Stomach smooth muscle (tissue), 2 donors: Measurements from ENCODE around the gene DPYSL5.

Source experiments
- H3K27ac ChIP-seq: one replicate; pipeline ENCODE4 v1.7.0; 2013; ENCODE audit warnings: mild to moderate bottlenecking, low read length, inconsistent platforms
- H3K27me3 ChIP-seq, 2 donors: one replicate each; pipeline ENCODE4 v1.7.0; 2013; ENCODE audit warnings: low read length in 2 of 2; ENCODE audit not compliant: insufficient read depth in 2 of 2, control insufficient read depth in 1 of 2
- H3K36me3 ChIP-seq, 2 donors: one replicate each; pipeline ENCODE4 v1.7.0; 2013; ENCODE audit warnings: low read length in 2 of 2; ENCODE audit not compliant: control insufficient read depth in 2 of 2, insufficient read depth in 2 of 2
- H3K4me1 ChIP-seq: one replicate; pipeline ENCODE4 v1.7.0; 2013; ENCODE audit warnings: low read length; ENCODE audit not compliant: control insufficient read depth, insufficient read depth
- H3K4me3 ChIP-seq, 2 donors: one replicate each; pipeline ENCODE4 v1.7.0; 2013; ENCODE audit warnings: low read length in 2 of 2
- H3K9ac ChIP-seq, 2 donors: one replicate each; pipeline ENCODE4 v1.7.0; 2013; ENCODE audit warnings: low read length in 2 of 2, mild to moderate bottlenecking in 1 of 2
- H3K9me3 ChIP-seq, 2 donors: one replicate each; pipeline ENCODE4 v1.7.0; 2013; ENCODE audit warnings: low read length in 2 of 2; ENCODE audit not compliant: control insufficient read depth in 2 of 2
- donor health status: healthy.
- donor health status: Pancreatic carcinoma.

Gene DPYSL5

DNA sequence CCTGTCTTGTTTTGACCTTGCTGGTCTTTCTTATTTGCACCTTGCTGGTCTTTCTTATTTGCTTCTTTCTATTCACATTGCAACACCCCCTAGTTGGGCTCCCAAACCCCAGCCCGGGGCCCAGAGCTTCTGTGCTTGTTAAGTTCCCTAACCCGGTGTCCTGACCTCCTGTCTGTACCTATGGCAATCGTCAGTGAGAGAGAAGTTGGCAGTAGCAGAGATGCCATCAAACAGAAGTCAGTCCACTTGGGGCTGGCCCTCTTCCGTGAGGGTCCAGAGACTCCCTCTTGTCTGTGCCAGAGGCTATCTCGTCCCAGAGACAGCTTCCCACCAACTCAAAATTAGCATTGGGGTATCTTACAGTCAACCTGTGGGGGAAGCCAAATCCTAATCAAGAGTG, 55.7 kb downstream of the DPYSL5 start:
- H3K4me3 ChIP-seq: no peak overlapping the region

GRCh38 chr2:26904839-26905238, 56.9 kb downstream of the DPYSL5 start:
- H3K27ac ChIP-seq: no peak overlapping the region
- H3K9me3 ChIP-seq: no peaks in the 10 kb centered on the region
- H3K27me3 ChIP-seq: no peaks in the 10 kb centered on the region
- H3K36me3 ChIP-seq: no peaks in the 10 kb centered on the region
- H3K4me1 ChIP-seq: no peaks in the 10 kb centered on the region
- no peak overlapping the region for H3K4me3 ChIP-seq
- H3K9ac ChIP-seq: no peak overlapping the region

More for the DNA sequence above, 55.7 kb downstream of the DPYSL5 start:
- no peaks in the 10 kb centered on the region for H3K36me3 ChIP-seq
- H3K9me3 ChIP-seq: no peaks in the 10 kb centered on the region
- no peaks in the 10 kb centered on the region for H3K27me3 ChIP-seq
- H3K4me1 ChIP-seq: no peaks in the 10 kb centered on the region
- H3K9ac ChIP-seq: no peak overlapping the region
- H3K27ac ChIP-seq: no peak overlapping the region

- Histone ChIP-seq H3K4me3 (no peak overlapping the region), H3K4me1 (no peaks in the 10 kb centered on the region), H3K9me3 (no peaks in the 10 kb centered on the region), H3K27ac (no peak overlapping the region), H3K27me3 (no peaks in the 10 kb centered on the region), H3K9ac (no peak overlapping the region), H3K36me3 (no peaks in the 10 kb centered on the region)
These were observed 57.6 kb downstream of the DPYSL5 start for GRCh38 chr2:26905341-26906198.

DNA sequence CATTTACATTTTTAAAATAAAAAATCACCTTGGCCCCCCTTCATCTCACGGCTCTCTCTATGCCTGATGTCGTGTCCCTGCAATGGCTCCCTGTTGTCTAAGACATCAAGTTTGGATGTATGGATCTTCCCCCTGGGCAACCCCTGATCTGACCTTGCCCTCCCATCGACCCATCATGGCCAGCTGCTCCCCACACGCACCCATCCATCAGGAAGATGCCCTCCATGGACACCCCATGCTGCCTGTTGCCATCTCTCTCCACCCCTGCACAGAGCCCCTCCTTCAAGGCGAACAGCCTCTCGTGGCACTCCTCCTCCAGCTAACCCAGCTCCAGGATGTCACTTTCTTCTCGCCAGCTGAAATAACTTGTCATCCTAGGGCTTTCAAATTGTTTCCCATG, 59.5 kb downstream of the DPYSL5 start:
- Histone ChIP-seq H3K27me3 (peaks cover 10 to 11% of the 10 kb centered on the region in 2 donors), H3K36me3 (no peaks in the 10 kb centered on the region), H3K27ac (no peak overlapping the region), H3K4me1 (no peaks in the 10 kb centered on the region), H3K9me3 (no peaks in the 10 kb centered on the region), H3K4me3 (no peak overlapping the region), H3K9ac (no peak overlapping the region)

GRCh38 chr2:26910176-26910575, 62.2 kb downstream of the DPYSL5 start:
- no peak overlapping the region for H3K27ac ChIP-seq
- H3K27me3 ChIP-seq: peaks cover 17 to 23% of the 10 kb centered on the region in 2 donors
- H3K4me3 ChIP-seq: no peak overlapping the region
- no peaks in the 10 kb centered on the region for H3K36me3 ChIP-seq
- no peak overlapping the region for H3K9ac ChIP-seq
- H3K9me3 ChIP-seq: no peaks in the 10 kb centered on the region
- no peaks in the 10 kb centered on the region for H3K4me1 ChIP-seq

GRCh38 chr2:26911911-26912861, 64.3 kb downstream of the DPYSL5 start:
- Histone ChIP-seq H3K27me3 (peaks cover 22 to 30% of the 10 kb centered on the region in 2 donors), H3K36me3 (no peaks in the 10 kb centered on the region), H3K4me1 (no peaks in the 10 kb centered on the region), H3K9me3 (no peaks in the 10 kb centered on the region), H3K9ac (no peak overlapping the region), H3K27ac (no peak overlapping the region), H3K4me3 (no peak overlapping the region)

DNA sequence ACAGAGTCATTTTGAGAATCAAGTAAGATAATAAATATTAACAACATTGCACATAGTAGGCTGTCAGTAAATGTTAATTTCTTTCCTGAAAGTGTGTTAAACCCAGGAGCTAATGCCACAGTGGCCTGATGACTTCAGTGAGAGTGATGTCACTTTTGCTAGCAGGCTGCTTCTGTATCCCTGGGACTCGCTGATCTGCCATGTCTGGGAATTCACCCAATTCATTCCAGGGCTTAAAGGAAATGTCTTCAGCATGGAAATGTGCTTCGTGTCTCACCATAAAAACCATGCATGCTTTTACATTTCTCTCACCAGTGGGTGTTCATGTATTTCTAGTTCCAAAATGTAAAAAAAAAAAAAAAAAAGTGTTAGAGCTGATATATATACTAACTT, 65.7 kb downstream of the DPYSL5 start:
- Histone ChIP-seq H3K9ac (no peak overlapping the region), H3K27ac (no peak overlapping the region), H3K9me3 (no peaks in the 10 kb centered on the region), H3K27me3 (peaks cover 26 to 30% of the 10 kb centered on the region in 2 donors), H3K36me3 (no peaks in the 10 kb centered on the region), H3K4me3 (no peak overlapping the region), H3K4me1 (no peaks in the 10 kb centered on the region)

GRCh38 chr2:26913999-26914658, 66.2 kb downstream of the DPYSL5 start:
- Histone ChIP-seq H3K9ac (no peak overlapping the region), H3K27me3 (peaks cover 26 to 30% of the 10 kb centered on the region in 2 donors), H3K9me3 (no peaks in the 10 kb centered on the region), H3K36me3 (no peaks in the 10 kb centered on the region), H3K4me1 (no peaks in the 10 kb centered on the region), H3K27ac (no peak overlapping the region), H3K4me3 (no peak overlapping the region)

GRCh38 chr2:26914659-26915310, 66.9 kb downstream of the DPYSL5 start:
- Histone ChIP-seq H3K4me3 (no peak overlapping the region), H3K27me3 (peaks cover 26 to 30% of the 10 kb centered on the region in 2 donors), H3K27ac (no peak overlapping the region), H3K9ac (no peak overlapping the region), H3K4me1 (no peaks in the 10 kb centered on the region), H3K9me3 (no peaks in the 10 kb centered on the region), H3K36me3 (no peaks in the 10 kb centered on the region)

DNA sequence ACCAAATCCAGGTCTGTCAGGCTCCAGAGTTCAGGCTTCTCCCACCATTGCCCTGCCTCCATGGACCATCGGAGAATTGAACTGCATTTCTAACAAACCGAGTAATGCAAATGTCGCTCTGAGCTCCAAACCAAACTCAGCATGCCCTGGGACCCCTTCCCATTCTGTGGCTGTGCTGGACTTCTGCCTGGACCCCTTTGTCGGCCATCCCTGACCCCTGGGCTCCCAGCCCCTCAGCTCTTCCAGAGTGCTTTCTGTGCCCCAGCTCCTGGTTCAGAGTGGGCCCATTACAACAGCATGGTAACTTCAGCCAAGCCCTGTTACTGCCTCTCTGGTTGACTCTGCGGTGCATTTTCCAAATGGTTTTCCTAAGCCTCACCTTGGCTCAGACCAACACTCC, 67.4 kb downstream of the DPYSL5 start:
- Histone ChIP-seq H3K4me1 (no peaks in the 10 kb centered on the region), H3K9ac (no peak overlapping the region), H3K27me3 (peaks cover 26 to 30% of the 10 kb centered on the region in 2 donors), H3K9me3 (no peaks in the 10 kb centered on the region), H3K36me3 (no peaks in the 10 kb centered on the region), H3K27ac (no peak overlapping the region), H3K4me3 (no peak overlapping the region)
